Measurements from ENCODE around the gene DGKG.

The DGKG gene

DNA sequence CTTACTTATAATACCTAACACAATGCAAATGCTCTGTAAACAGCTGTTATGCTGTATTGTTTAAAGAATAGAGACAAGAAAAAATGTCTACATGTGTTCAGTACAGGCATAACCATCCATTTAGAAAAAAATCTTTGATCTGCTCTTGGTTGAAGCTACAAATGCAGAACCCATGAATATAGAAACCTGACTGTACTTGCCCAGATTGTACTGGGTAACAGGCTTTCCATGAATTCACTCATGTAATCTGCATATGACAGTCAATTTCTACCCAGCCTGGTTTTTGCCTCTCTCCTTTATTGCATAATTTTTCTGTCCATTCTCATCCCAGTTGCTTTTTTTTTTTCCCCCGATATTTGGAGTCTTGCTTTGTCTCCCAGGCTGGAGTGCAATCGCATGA lies 190.5 kb downstream of the DGKG start:
- no peak for DNase-seq (ENCODE audit: low read depth)

DNA sequence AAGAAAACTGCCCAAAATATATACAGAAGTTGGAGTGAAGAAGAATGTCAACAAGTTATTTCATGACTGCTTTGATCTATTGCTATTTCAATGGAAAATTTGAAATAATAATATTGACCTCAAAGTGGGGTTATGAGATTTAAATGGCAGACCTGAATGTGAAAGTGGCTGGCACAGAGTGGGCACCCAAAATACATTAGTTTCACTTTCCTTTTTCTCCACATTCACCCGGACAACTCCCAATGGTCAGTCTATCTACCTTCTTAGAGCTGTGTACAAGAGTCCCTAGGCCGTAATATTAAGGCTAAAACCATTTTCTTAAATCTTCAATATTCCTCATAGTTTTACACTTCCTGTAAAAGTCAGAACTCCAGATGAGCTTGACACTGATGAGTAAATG lies 191.5 kb downstream of the DGKG start:
- no peak for DNase-seq (ENCODE audit: low read depth)

DNA sequence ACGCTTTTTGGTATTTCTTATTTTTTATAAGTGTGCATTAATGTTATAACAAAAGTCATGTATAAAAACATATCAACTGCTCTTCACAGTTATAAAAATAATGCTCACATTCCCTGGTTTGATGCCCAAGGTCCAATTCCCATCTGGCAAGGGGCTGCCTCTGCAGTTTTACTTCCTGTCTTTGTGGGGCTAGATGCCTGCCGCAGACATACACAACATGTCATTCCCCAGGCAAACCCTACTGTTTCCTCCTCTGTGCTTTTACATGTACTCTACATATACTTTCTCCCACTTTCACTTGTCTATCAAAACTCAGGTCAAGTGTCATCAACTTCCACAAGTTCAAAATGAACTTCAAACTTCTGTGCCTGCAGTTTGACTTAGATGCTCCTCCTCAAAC lies 192.7 kb downstream of the DGKG start:
- no peak for DNase-seq (ENCODE audit: low read depth)

DNA sequence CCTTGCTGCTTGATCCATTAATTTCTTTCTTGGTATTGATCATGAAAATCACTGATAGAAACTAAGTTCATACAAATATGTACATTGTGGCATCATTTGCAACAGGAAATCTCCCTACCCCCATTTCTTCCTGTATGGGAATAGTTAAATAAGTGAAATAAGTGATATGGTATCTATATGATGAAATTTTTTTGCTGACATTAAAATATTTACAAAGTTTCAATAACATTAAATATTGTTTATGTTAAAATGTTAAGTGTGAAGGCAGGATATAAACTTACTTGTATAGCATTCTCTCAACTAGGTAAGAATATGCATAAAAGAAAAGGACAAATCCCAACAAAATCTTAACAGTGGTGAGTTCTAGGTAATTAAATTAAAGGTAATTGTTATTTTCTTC lies 193.1 kb downstream of the DGKG start:
- no peak for DNase-seq (ENCODE audit: low read depth)

DNA sequence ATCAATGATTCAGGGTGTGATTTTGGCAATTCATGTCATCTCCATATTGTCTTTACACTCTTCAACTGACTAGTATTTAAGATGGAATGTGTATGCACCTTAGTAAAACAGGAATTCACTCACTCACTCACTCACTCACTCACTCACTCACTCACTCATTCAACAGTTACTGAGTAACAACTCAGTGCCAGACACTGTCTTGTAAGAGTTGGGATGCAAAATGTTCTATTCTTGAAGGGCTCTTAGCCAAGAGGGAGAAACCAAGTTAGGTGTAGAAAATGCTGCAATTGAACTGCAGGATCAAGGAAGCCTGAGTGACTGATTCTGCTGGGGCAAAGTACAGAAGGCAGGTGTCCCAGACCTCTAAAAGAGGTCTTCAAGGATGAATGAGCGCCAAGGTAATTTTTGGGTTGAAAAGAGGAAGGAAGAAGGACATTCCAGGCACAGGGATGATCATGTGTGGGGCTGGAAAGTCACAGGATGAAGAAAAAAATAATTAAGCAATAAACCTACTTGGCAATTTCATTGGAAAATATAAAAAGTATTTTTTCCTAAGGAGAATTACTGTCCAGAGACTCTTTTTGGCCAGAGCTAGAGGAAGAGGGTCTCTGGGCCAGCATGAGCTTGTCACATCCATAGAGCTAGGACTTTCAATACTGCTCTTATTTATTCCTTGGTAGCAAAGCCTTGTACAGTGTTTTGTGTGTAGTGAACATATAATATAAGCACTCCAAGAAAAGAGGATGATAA lies 194.2 kb downstream of the DGKG start:
- no peak for DNase-seq (ENCODE audit: low read depth)

DNA sequence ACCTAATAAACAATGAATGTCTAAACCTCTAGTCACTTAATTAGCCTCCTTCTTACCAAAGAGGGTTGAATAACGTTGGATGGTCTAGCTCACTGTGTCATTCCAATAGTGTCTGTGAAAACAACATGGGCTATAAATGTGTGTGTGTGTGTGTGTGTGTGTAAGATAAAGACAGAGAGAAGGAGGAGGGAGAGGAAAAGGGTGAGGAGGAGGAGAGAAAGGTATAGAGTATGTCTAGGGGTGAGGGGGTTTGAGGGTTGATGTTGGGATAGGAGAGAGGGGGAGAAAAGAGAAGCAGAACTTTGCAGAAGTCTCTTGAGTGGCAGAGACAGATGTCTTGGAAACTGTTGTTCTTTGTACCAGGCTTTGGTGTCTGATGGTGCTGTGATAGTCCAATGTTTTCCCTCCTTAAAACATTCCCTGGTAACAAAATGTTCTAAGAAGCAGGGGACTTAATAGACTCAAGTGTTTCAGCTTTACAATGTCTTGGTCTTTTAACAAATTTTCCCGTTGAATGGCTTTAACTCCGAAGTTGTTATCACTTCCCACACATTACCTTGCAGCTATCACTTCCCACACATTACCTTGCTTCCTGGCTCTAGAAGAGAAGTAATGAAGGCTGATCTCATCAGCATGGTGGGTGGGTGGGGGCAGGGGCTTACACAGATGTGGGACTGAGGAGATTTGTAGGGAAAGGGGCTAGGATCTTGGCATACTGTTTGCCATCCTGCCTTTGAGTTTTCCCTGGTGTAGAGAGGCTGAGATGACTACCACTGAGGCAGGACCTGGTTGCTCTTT lies 195.3 kb downstream of the DGKG start:
- no peak for DNase-seq (ENCODE audit: low read depth)

DNA sequence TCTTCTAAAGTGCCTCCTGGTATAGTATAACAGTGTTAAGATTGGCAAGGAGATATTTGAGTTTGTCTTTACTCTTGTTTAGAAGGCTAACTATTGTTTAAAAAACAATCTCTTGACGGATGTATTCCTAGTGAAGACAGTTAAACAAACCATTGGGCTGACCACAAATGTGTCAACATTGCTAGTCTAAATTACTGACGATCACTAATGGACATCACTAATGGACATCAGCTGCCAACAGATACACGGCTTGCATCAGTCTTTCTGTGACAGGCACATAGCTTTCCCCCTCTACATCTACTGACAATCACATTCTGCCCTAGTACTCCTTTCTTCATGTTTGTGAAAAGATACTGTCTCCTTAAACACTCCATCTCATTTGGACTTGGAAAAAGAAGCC lies 196.0 kb downstream of the DGKG start:
- no peak for DNase-seq (ENCODE audit: low read depth)

DNA sequence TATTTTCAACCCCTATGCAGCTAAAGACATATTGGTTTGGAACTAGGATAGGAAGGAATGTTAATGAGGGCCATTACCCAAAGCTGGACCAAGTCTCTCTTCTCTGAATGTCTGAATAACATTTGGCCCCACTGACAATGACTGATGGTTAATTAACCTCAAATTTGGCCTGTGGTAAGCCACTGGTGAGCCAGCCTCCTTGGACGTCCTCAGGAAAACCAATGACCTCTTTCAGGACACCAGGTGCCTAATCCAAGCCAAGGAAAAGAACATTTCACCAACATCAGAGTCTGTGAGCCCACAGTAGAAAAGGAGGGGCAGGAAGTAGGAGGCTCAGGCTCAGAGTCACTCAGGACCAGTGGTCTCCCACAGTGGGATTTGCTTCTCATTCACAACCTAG lies 196.7 kb downstream of the DGKG start:
- DNase-seq (ENCODE audit: low read depth): no peak

DNA sequence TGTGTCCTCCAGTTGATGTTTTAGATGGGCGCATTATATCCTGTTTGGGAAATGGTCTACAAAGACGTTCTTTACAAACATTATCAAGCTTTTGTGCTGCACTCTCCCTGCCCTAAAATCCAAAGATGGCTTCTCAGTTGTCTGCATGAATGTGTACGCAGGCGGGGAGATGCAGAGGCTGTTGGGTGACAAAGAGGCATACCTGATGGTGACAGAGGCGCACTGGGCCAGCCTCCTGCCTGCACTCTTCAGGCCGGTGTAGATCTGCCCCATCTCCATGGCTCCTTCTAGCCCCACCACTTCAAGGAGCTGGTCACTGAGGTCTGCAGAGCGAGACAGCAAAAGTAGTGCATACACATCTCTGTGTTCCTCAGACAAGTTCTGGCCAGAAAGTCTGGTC lies 197.3 kb downstream of the DGKG start:
- no peak for DNase-seq (ENCODE audit: low read depth)

DNA sequence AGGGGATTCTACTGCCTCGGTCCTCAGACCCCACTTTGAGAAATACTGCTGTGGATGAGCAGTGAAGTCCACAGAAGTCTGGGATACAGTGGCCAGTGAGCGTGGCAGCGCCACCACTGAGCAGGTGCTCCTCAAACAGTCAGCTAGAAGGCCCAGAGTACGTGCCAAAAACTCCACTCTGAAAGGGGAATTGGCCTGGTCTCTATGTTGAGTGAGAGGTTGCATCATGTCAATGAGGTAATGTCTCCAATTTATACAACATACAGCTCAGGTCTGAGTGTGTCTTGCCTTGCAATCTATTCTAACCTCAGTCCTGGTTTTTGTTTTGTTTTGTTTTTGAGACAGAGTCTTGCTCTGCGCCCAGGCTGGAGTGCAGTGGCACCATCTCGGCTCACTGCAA lies 199.8 kb downstream of the DGKG start:
- DNase-seq (ENCODE audit: low read depth): no peak

DNA sequence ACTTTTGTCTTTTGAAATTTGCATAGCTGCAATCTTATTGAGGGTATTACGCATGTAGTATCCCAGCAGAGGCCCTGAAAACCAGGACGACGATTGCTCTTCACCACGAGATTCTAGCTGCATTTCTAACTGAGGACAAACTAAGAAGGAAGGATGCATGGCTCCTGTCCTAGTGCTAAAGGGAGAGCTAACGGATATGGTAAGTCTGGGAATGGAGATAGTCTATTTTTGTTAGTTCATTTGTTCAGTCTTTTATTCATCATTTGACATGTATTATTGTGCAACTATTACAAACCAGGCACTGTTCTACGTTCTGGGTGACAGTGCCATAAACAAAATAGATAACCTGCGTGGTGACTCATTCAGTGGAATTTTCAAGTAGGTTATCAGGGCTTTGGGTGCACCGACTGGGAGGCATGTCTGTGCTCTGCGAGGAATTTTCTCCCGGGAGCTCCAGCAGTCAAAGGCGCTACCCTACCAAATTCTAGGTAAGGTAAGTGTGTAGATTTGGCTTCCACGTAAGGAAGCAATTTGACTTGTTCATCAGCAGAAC lies 201.3 kb downstream of the DGKG start:
- no peak for DNase-seq (ENCODE audit: low read depth)

DNA sequence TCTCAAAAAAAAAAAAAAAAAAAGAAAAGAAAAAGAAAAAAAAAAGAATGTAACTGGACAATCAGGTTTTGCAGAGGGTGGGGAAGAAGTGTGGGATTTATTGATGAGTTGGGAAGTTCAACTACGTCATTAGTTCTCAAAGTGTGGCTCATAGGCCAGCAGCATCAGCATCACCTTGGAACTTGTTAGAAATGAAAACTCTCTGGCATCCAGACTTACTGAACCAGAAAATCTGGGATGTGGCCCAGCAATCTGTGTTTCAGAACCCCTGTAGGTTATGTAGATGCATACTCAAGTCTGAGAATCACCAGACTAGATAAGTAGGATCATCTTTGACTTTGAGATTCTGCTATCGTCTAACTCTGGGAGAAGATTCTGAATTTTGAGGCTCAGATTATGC lies 207.4 kb downstream of the DGKG start:
- no peak for DNase-seq (ENCODE audit: low read depth)

DNA sequence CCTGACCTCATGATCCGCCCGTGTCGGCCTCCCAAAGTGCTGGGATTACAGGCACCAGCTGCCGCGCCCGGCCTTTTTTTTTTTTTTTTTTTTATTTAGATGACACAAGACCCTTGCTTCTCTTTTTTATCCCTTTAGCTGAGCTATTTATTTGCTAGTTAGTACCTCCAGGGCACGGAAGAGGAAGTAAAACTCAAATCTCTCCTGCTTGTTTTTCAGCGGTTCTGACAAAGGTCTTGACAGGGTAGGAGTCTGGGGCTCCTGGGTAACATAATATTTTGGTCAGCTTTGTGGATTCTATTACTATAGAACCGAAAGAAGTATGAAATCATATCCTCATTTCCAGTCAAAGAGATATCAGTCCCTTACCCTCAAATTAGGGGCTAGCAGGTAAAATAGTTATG lies 209.1 kb downstream of the DGKG start:
- no peak for DNase-seq (ENCODE audit: low read depth)

DNA sequence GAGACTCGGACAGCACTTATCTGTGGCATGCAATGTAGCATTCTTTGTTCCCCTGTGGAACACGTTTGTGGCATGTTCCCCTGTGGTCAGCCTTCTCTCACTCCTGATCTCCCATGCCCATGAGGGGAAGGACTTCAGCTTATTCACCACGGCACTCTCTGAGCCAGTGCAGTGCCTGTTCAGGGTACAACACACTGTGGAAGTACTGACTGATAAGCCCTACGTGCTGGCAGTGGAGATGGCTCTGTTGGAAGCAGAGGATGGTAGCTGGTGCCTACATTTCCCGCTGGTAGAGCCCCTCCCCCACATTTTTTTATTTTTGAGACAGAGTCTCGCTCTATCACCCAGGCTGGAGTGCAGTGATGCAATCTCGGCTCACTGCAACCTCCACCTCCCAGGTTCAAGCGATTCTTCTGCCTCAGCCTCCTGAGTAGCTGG lies 209.7 kb downstream of the DGKG start:
- no peak for DNase-seq (ENCODE audit: low read depth)

DNA sequence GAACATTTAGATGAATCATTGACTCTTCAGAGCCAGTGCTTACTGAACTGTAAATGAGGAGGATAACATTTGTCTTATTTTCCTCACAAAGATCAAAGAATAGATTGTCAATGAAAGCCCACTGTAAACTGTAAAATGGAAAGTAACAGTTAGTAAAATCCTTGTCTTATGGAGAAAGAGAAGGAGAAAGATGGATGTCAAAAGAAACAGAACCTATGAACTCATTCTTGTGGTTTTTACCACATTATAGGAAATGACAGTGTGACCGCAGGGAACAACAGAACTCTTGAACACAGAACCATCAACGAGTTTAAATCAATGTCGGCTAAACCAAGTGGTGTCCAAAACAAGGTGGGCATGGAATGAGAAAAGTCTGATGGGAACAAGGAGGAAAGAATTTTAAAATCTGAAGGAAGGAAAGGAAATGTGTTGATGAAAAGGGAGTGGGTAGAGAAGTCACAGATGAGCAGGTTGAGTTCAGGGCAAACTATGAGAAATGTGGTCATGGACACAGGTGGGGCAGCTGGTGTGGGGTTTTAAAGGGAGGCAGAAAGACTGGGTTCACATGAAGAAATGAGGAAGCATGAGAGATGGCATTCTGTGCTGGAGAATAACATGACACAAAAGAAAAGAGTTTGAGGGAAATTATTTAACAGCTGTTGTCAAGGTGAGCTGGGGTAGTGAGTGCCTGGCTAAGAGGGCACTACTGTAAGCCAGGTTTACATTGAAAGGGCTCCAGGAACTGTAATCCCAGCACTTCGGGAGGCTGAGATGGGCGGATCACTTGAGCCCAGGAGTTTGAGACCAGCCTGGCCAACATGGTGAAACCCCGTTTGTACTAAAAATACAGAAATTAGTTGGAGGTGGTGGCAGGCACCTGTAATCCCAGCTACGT lies 210.7 kb downstream of the DGKG start:
- DNase-seq (ENCODE audit: low read depth): no peak

DNA sequence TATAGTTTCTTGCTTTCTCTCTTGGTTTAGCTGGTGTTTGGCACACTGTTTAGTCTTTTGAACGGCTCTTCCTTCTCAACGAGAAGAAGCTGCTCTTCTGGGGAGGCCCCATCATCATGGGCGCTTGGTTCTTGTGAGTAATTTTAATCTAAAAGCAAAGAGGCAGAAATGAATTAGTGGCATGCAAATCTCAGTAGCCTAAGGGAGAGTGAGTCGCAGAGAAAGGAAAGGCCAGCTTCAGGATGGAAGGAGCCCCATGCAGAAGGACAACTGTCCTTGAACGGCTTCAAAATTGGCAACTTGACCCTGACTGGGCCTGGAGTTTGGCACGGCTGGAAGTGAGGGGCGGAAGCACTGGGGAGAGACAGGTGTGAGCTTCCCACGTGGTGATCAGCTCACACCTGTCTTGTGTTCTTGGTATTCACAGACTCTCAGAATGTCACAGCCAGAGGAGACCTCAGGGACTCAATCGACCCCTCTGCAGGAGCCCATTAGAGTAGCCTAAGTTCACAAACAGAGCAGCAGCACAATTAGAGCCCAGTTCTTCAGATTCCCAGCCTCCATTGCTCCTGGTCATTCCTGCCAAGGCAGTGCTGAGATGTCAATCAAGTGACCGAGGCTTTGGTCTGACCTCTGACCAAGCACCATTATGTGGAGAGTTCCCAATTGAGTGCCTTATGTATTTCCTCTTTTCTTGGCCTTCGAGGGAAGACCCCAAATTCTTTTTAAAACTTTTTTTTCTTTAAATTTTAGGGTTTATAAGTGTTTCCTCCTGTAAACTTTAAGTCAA lies 211.8 kb downstream of the DGKG start:
- no peak for DNase-seq (ENCODE audit: low read depth)

DNA sequence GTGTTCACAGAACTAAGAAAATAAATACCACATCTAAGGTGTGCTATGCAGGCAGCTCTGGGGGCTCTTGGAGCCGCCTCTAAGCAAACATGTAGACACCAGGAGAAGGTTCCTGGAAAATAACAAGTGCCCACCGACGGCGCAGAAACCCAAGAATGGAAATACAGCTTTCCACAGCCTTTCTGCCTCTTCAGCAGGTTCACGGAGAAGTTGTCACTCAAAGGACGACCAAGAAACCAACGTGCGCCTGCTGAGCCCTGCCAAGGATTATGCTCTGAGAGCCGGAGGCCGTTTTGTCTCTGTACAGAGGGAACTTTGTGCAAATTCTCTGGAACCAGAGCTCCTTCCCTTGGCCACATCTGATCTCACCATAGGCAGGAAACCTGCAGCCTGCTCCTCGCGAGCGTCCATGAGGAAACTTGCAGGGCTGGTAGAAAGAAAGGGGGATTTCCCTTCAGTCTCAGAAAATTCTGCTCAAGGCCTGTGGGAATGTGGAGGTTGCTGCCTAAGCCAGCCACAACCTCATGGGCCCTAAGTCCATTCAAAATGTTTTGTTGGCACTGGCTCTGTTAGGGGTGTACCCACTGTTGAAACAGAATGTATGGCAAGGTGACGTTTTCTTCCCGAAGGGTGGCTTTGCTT lies 212.6 kb downstream of the DGKG start:
- DNase-seq (ENCODE audit: low read depth): no peak

DNA sequence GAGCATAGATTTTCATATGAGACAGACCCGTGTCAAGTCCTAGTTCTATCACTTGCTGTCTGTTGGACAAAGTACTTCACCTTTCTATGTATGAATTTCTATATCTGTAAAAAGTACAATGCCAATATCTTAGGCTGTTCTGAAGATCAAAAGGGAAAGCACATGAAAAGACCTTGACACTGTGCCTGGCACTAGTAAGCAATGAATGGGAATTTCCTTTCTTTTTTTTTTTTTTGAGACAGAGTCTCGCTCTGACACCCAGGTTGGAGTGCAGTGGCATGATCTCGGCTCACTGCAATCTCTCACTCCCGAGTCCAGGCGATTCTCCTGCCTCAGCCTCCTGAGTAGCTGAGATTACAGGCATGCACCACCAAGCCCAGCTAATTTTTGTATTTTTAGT lies 217.8 kb downstream of the DGKG start:
- DNase-seq (ENCODE audit: low read depth): no peak

DNA sequence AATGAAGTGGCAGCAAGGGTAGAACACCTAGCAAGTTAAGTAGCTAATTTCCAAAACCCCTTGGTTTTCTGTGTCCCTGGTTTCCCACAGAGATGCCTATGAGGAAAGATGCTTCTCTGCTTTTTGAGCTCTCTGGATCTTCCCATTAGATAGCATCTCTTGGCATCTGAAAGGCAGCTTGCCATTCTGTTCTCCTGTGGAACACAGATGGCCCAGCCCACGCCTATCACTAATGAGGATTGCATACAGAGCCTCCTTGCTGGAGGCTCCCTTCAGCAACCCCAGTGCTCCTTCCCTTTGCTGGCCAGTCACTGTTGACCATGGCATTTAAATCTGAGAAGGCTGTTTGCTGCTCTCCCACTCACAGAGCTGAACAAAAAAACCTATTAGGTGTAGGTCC lies 218.8 kb downstream of the DGKG start:
- DNase-seq (ENCODE audit: low read depth): no peak

DNA sequence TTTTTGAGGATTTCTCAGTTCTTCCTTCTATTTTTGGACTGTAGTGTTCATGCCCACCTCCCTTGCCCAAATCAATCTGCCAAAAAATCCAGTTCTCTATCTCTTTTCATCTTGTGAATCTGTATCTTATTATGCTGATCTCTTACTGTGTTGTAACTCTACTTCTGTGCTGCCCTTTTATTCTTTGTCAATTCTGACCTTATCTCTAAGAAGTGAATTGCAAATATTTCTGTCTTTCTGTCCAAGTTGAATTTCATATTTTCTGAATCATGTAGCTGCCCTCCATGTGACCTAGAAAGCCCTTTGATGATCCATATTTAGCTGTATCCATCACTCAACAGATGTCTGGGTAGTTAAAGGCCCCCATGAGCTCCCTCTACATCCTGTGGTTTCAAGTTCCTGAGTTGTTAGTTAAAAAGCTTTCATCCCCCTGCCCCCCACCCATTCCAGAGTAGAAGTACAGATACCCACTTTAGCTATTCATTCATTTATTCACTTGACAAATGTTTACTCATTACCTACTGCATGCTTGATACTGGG lies 219.6 kb downstream of the DGKG start:
- DNase-seq (ENCODE audit: low read depth): no peak

DNA sequence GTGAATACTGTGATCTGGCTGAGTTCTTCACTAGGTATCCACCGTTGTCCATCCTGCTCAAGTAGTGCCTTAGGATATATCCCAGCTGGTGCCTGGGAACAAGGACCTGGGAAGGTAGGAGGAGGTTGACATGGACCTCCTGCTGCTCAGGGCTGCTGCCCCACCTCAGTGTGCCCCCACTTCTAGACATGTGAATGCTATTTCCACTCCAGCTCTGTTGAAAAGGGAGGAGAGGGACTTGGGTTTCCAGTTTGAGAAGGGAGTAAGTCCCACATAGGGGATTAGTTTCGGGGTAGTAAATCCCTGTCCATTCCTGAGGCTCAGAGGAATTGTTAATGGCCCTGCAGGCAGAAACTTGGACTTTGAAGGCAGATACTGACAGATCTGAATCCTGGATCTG lies 220.2 kb downstream of the DGKG start:
- DNase-seq (ENCODE audit: low read depth): no peak
